HEK293 (cell line): ENCODE measurements around the gene RANGRF.
A peak's percentile ranks its signal among the peaks of the same experiment; 100 is the strongest.

ENCODE experiments used
- CTCF ChIA-PET: fragments of 350-600 bp; formaldehyde crosslinking; extraction: SDS; loops from one replicate; lab custom pipeline; 2021; ENCODE audit warnings: antibody characterized with exemption; lab: Yijun Ruan, JAX
- POLR2A ChIA-PET: fragments of 300-600 bp; formaldehyde crosslinking; extraction: SDS; loops from one replicate; lab custom pipeline; 2020; ENCODE audit warnings: antibody characterized with exemption, inconsistent platforms; lab: Yijun Ruan, JAX
- H3K27ac ChIP-seq: fragments of 200-500 bp; sonication (Bioruptor generic); 2 replicates; pipeline ENCODE4 v1.5.1; 2014; ENCODE audit warnings: low read depth, low read length, control low read depth, inconsistent platforms; ENCODE audit errors: extremely low read depth
- H3K36me3 ChIP-seq, 2 experiments: fragments of 200-500 bp in 1 of 2; sonication (Bioruptor generic) in 1 of 2; 1 replicate in 1 of 2; 2 replicates in 1 of 2; pipeline ENCODE4 v1.5.1; 2014 to 2017; ENCODE audit warnings: inconsistent platforms in 2 of 2, low read length in 2 of 2; ENCODE audit not compliant: control insufficient read depth in 2 of 2, insufficient read depth in 1 of 2
- H3K4me1 ChIP-seq: fragments of 200-500 bp; sonication (Bioruptor generic); 2 replicates; pipeline ENCODE4 v1.5.1; 2014; ENCODE audit warnings: mild to moderate bottlenecking, low read length, inconsistent platforms; ENCODE audit not compliant: control insufficient read depth, insufficient read depth
- H3K4me3 ChIP-seq: 2 replicates; pipeline ENCODE4 v1.5.1; 2011; ENCODE audit warnings: low read depth, mild to moderate bottlenecking, control low read depth, low read length, moderate library complexity
- H3K9me3 ChIP-seq: fragments of 200-500 bp; sonication (Bioruptor generic); 2 replicates; pipeline ENCODE4 v1.5.1; 2014; ENCODE audit warnings: low read depth, low read length, inconsistent platforms; ENCODE audit not compliant: control insufficient read depth, insufficient read depth
- BCL11B ChIP-seq: fragments of 450-650 bp; formaldehyde crosslinking; IDR thresholded peaks from 2 replicates; pipeline ENCODE4 v1.5.1; 2016; ENCODE audit warnings: low read depth, missing biosample characterization, missing genetic modification characterization
- GLI4 ChIP-seq: fragments of 450-650 bp; formaldehyde crosslinking; IDR thresholded peaks from 2 replicates; pipeline ENCODE4 v1.5.1; 2016; ENCODE audit warnings: missing biosample characterization, missing genetic modification characterization
- HOXD13 ChIP-seq: sonication (generic); formaldehyde crosslinking; IDR thresholded peaks from 2 replicates; pipeline ENCODE4 v1.8.0; 2022; ENCODE audit warnings: missing genetic modification reagents, borderline replicate concordance
- IKZF3 ChIP-seq: fragments of 450-650 bp; IDR thresholded peaks from 2 replicates; pipeline ENCODE4 v1.5.0; 2018; ENCODE audit warnings: missing biosample characterization, mild to moderate bottlenecking, missing genetic modification characterization, moderate library complexity
- KLF10 ChIP-seq: fragments of 450-650 bp; IDR thresholded peaks from 2 replicates; pipeline ENCODE4 v1.5.1; 2018; ENCODE audit warnings: missing biosample characterization, mild to moderate bottlenecking, missing genetic modification characterization
- PATZ1 ChIP-seq: fragments of 450-650 bp; formaldehyde crosslinking; IDR thresholded peaks from 2 replicates; pipeline ENCODE4 v1.5.1; 2016; ENCODE audit warnings: missing biosample characterization, missing genetic modification characterization
- PBX3 ChIP-seq: sonication (generic); formaldehyde crosslinking; IDR thresholded peaks from 2 replicates; pipeline ENCODE4 v1.8.1; 2022; ENCODE audit warnings: mild to moderate bottlenecking, moderate library complexity, missing genetic modification reagents
- REPIN1 ChIP-seq: fragments of 450-650 bp; formaldehyde crosslinking; IDR thresholded peaks from 2 replicates; pipeline ENCODE4 v1.5.1; 2017; ENCODE audit warnings: missing biosample characterization, missing genetic modification characterization, low read depth
- REST ChIP-seq: fragments of 450-650 bp; formaldehyde crosslinking; IDR thresholded peaks from 2 replicates; pipeline ENCODE4 v1.5.1; 2016; ENCODE audit warnings: missing biosample characterization, missing genetic modification characterization
- SP2 ChIP-seq: fragments of 450-650 bp; formaldehyde crosslinking; IDR thresholded peaks from 2 replicates; pipeline ENCODE4 v1.5.1; 2016; ENCODE audit warnings: missing biosample characterization, missing genetic modification characterization
- ZIC2 ChIP-seq: fragments of 450-650 bp; formaldehyde crosslinking; IDR thresholded peaks from 2 replicates; pipeline ENCODE4 v1.5.1; 2016; ENCODE audit warnings: missing biosample characterization, missing genetic modification characterization
- ZNF121 ChIP-seq: fragments of 450-650 bp; formaldehyde crosslinking; IDR thresholded peaks from 2 replicates; pipeline ENCODE4 v1.5.1; 2016; ENCODE audit warnings: missing biosample characterization, missing genetic modification characterization
- ZNF214 ChIP-seq: fragments of 450-650 bp; formaldehyde crosslinking; IDR thresholded peaks from 2 replicates; pipeline ENCODE4 v1.5.1; 2017; ENCODE audit warnings: missing biosample characterization, mild to moderate bottlenecking, missing genetic modification characterization, borderline replicate concordance
- ZNF26 ChIP-seq: fragments of 450-650 bp; formaldehyde crosslinking; IDR thresholded peaks from 2 replicates; pipeline ENCODE4 v1.5.1; 2016; ENCODE audit warnings: missing biosample characterization, missing genetic modification characterization
- ZNF266 ChIP-seq: fragments of 450-650 bp; formaldehyde crosslinking; IDR thresholded peaks from 2 replicates; pipeline ENCODE4 v1.5.1; 2016; ENCODE audit warnings: missing biosample characterization, missing genetic modification characterization, low read depth
- ZNF416 ChIP-seq: fragments of 450-650 bp; formaldehyde crosslinking; IDR thresholded peaks from 2 replicates; pipeline ENCODE4 v1.5.1; 2016; ENCODE audit warnings: missing biosample characterization, missing genetic modification characterization
- ZNF48 ChIP-seq: fragments of 450-650 bp; formaldehyde crosslinking; IDR thresholded peaks from 2 replicates; pipeline ENCODE4 v1.5.1; 2016; ENCODE audit warnings: missing biosample characterization, missing genetic modification characterization
- ZNF501 ChIP-seq: fragments of 450-650 bp; formaldehyde crosslinking; IDR thresholded peaks from 2 replicates; pipeline ENCODE4 v1.5.1; 2016; ENCODE audit warnings: missing biosample characterization, missing genetic modification characterization
- ZNF514 ChIP-seq: fragments of 450-650 bp; formaldehyde crosslinking; IDR thresholded peaks from 2 replicates; pipeline ENCODE4 v1.5.1; 2016; ENCODE audit warnings: missing biosample characterization, missing genetic modification characterization
- ZNF548 ChIP-seq: fragments of 450-650 bp; formaldehyde crosslinking; IDR thresholded peaks from 2 replicates; pipeline ENCODE4 v1.5.1; 2016; ENCODE audit warnings: missing biosample characterization, missing genetic modification characterization
- ZNF610 ChIP-seq: fragments of 450-650 bp; formaldehyde crosslinking; IDR thresholded peaks from 2 replicates; pipeline ENCODE4 v1.5.1; 2016; ENCODE audit warnings: missing biosample characterization, missing genetic modification characterization, borderline replicate concordance
- ZNF623 ChIP-seq: fragments of 450-650 bp; formaldehyde crosslinking; IDR thresholded peaks from 2 replicates; pipeline ENCODE4 v1.5.1; 2016; ENCODE audit warnings: missing biosample characterization, missing genetic modification characterization
- ZNF654 ChIP-seq: fragments of 450-650 bp; formaldehyde crosslinking; IDR thresholded peaks from 2 replicates; pipeline ENCODE4 v1.5.1; 2016; ENCODE audit warnings: low read depth, missing biosample characterization, missing genetic modification characterization
- ZNF704 ChIP-seq: fragments of 450-650 bp; formaldehyde crosslinking; IDR thresholded peaks from 2 replicates; pipeline ENCODE4 v1.5.1; 2016; ENCODE audit warnings: missing biosample characterization, missing genetic modification characterization
- ZNF785 ChIP-seq: fragments of 450-650 bp; formaldehyde crosslinking; IDR thresholded peaks from 2 replicates; pipeline ENCODE4 v1.5.1; 2016; ENCODE audit warnings: missing biosample characterization, missing genetic modification characterization
- ZXDB ChIP-seq: fragments of 450-650 bp; formaldehyde crosslinking; IDR thresholded peaks from 2 replicates; pipeline ENCODE4 v1.5.1; 2016; ENCODE audit warnings: missing biosample characterization, missing genetic modification characterization

The RANGRF gene

GRCh38 chr17:8282345-8282744, 6.1 kb upstream of the RANGRF start:
- H3K4me3 ChIP-seq, result no peak overlapping the region
- CTCF ChIA-PET, result interaction anchor here (0.9 kb wide), 1 partner anchor 19 kb away, joined by 3 read pairs; no protein-coding TSS in a partner anchor

GRCh38 chr17:8283356-8283755, 5.1 kb upstream of the RANGRF start:
- H3K4me3 ChIP-seq, result no peak overlapping the region
- ChIA-PET POLR2A (interaction anchor here (0.8 to 1.1 kb wide), 3 partner anchors 10 to 36 kb away, joined by 3 to 5 read pairs (median 3); partner anchors contain the start of genes CTC1 and SLC25A35), CTCF (no interaction called here)

More at GRCh38 chr17:8282345-8282744, 6.1 kb upstream of the RANGRF start:
- Histone ChIP-seq H3K9me3 (no peaks in the 10 kb centered on the region), H3K36me3 (no peaks in the 10 kb centered on the region), H3K27ac (no peak overlapping the region), H3K4me1 (0 out of 2 replicates have a peak, but pooled peaks cover 2% of the 10 kb centered on the region)
- TF ChIP-seq ZXDB (tag by site-specific recombination) (no peak), ZNF48 (tag by site-specific recombination) (no peak), ZNF416 (tag by site-specific recombination) (no peak), ZIC2 (tag by site-specific recombination) (no peak), ZNF121 (tag by site-specific recombination) (peak; percentile 89), ZNF704 (no peak)
- POLR2A ChIA-PET, result no interaction called here

More at GRCh38 chr17:8283356-8283755, 5.1 kb upstream of the RANGRF start:
- H3K4me1 ChIP-seq, result peaks cover 7% of the 10 kb centered on the region; the same call in 1 of the 2 replicates
- TF ChIP-seq ZNF514 (tag by site-specific recombination), result no peak
- no peak for TF ChIP-seq ZNF266 (tag by site-specific recombination)
- no peak for TF ChIP-seq HOXD13 (CRISPR knock-in tag)
- TF ChIP-seq ZNF785, result no peak
- no peak for TF ChIP-seq ZNF548 (tag by site-specific recombination)
- no peak for TF ChIP-seq PATZ1
- no peak for TF ChIP-seq IKZF3
- TF ChIP-seq ZNF26, result no peak
- TF ChIP-seq GLI4 (tag by site-specific recombination), result no peak
- TF ChIP-seq PBX3, result no peak
- TF ChIP-seq SP2, result no peak
- TF ChIP-seq ZNF501, result no peak
- no peak for TF ChIP-seq ZNF623 (tag by site-specific recombination)
- TF ChIP-seq BCL11B (tag by site-specific recombination), result no peak
- no peak for TF ChIP-seq REPIN1
- TF ChIP-seq ZNF654, result no peak
- no peak for TF ChIP-seq ZNF214 (tag by site-specific recombination)
- TF ChIP-seq REST (tag by site-specific recombination), result no peak
- TF ChIP-seq ZNF610 (tag by site-specific recombination), result no peak
- TF ChIP-seq KLF10 (tag by site-specific recombination), result no peak
- H3K27ac ChIP-seq, result no peak overlapping the region
- no peaks in the 10 kb centered on the region for H3K9me3 ChIP-seq
- no peaks in the 10 kb centered on the region for H3K36me3 ChIP-seq
